ENCODE data around the gene NSUN7. TPM values are rescaled to one million over a fixed set of nuclear protein-coding genes. Genes with fewer than 3 reads are reported as not detected.
"Not testable (repeated sequence)": the region's sequence is repeated elsewhere in the genome, so short reads cannot be mapped to it uniquely, and the experiment has no call there.

The NSUN7 gene
- not detected in 2 replicates for total RNA-seq (2014; rRNA removed; shearing (Covaris generic))

- DNase-seq (ENCODE audit: low spot score), result no peak
These were observed at the start of gene NSUN7 for GRCh38 chr4:40749717-40750460. TSS of gene NSUN7 (plus strand) at chr4:40749955. CDS start at chr4:40750694, 739 bp downstream.

DNA sequence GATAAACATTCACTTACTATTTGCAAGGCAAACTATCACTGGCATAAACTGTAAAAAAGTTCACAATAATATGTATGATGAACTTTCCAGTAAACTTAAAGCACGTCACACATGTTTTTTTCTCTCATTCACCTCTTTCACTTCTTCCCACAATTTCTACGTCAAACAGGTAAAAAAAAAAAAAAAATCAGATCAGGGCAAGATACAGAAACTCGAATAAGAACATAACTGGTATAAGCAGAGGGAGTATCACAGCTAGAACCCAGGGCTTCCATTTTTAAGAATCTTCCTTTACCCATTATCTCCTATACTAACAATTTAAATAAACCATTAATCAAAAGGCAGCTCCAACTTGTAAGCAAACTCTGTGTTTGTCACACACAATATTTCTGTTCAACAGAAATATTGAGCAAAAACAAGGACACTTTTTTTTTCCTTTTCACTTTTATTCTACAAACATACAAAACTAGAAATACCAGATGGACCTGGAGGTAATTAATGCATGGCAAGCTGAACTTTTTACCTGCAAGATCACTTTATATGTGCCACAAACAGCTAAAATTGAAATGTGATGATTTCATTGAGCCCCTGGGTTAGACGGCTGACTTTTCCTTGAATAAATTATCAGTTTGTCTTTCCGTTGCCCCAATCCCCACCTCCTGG is 47.5 kb upstream of the NSUN7 start:
- no peak for DNase-seq (ENCODE audit: low spot score)

DNA sequence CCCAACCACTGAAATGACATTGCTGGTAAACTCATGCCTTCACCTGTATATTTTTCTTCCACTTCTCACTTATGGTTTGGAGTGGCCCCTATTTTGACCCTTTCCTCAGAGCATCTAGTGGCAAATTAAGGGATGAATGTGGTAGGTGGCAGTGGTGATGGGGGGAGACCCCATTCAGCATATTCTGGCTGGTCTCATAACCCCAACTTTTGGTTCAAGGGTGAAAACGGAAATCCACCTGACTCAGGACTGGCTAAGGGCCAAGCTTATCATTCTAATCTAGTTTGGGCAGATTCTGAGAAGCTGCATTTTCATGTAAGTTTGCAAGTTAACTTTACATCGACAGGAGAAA is 47.0 kb upstream of the NSUN7 start:
- DNase-seq (ENCODE audit: low spot score), result no peak

DNA sequence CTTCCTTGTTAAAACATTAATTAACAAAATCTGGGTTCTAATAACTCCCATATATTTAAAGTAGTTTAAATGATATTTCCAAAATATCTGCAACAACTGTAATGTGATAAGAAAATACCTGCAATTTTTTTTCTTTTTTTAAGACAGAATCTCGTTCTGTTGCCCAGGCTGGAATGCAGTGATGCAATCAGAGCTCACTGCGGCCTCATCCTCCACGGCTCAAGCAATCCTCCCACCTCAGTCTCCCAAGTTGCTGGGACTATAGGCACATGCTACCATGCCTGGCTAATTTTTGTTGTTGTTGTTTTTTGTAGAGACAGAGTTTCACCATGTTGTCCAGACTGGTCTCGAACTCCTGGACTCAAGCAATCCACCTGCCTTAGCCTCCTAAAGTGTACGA is 45.7 kb upstream of the NSUN7 start:
- DNase-seq (ENCODE audit: low spot score), result no peak

GRCh38 chr4:40710484-40711254 is 39.1 kb upstream of the NSUN7 start:
- DNase-seq (ENCODE audit: low spot score), result no peak

- DNase-seq (ENCODE audit: low spot score), result not testable (repeated sequence)
These were observed 36.8 kb upstream of the NSUN7 start for GRCh38 chr4:40713001-40713400.

GRCh38 chr4:40713798-40714197 is 36.0 kb upstream of the NSUN7 start:
- DNase-seq (ENCODE audit: low spot score), result no peak

DNA sequence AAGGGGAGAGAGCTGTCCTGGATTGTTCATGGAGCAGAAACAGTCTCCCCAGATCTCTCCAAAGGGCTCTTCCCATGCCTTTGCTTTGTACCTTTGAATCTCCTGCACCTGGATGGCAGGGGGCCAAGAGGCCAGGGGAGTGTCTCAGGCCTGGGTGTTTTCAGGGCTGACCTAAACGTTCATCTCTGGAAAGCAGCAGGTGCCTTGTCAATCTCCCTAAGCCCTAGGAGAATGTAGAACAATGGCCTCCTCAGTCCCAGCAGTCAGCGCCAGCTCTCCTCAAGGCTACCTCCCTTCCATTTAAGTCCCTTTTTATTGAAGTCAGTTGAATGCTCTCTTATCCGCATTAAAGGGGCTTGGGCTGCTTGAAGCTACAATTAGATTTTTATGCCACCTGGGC is 31.2 kb upstream of the NSUN7 start:
- DNase-seq (ENCODE audit: low spot score), result no peak

- DNase-seq (ENCODE audit: low spot score), result peak; percentile 76
These were observed 30.6 kb upstream of the NSUN7 start for GRCh38 chr4:40719008-40719623.

- DNase-seq (ENCODE audit: low spot score), result no peak
These were observed 29.4 kb upstream of the NSUN7 start for GRCh38 chr4:40720351-40720750.

- no peak for DNase-seq (ENCODE audit: low spot score)
These were observed 28.8 kb upstream of the NSUN7 start for GRCh38 chr4:40720916-40721315.

DNA sequence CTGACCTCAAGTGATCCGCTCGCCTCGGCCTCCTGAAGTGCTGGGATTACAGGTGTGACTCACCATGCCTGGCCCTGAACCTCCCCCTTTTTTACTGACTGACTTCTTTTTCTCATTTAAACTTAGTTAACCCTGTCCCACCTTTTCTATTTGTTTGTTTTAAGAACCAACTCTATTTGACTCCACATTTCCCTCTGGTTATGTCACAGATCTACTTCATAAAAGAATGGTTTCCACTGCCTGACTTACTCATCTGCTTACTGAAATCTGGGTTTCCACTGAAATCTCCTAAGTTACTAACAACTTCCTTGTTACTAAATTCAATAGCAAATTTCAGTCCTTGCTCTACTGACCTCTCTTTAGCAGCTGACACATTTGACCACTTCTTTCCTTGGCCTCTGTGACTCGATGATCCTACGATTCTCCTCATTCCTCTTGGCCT is 28.0 kb upstream of the NSUN7 start:
- DNase-seq (ENCODE audit: low spot score), result peak; percentile 44

- DNase-seq (ENCODE audit: low spot score), result no peak
These were observed 27.1 kb upstream of the NSUN7 start for GRCh38 chr4:40722576-40723161.

DNA sequence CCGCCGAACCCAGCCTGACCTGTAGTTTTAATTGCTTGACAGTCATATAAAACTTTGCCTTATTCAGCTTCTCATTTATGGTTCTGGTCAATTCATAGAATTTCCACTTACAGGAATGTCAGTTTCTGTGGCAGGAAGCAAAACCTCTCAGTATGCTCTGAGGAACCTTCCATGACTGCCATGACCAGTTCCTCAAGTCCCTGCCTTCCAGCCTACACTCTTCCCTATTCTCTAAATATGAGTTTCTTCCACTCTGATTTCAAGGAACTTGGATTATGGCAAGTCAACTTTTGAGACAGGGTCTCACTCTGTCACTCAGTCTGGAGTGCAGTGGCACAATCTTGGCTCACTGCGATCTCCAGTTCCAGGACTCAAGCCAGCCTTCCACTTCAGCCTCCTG is 26.0 kb upstream of the NSUN7 start:
- no peak for DNase-seq (ENCODE audit: low spot score)

GRCh38 chr4:40728333-40728732 is 21.4 kb upstream of the NSUN7 start:
- DNase-seq (ENCODE audit: low spot score), result no peak

- DNase-seq (ENCODE audit: low spot score), result no peak
These were observed 20.2 kb upstream of the NSUN7 start for GRCh38 chr4:40729555-40729954.

GRCh38 chr4:40730091-40730679 is 19.6 kb upstream of the NSUN7 start:
- DNase-seq (ENCODE audit: low spot score), result no peak

DNA sequence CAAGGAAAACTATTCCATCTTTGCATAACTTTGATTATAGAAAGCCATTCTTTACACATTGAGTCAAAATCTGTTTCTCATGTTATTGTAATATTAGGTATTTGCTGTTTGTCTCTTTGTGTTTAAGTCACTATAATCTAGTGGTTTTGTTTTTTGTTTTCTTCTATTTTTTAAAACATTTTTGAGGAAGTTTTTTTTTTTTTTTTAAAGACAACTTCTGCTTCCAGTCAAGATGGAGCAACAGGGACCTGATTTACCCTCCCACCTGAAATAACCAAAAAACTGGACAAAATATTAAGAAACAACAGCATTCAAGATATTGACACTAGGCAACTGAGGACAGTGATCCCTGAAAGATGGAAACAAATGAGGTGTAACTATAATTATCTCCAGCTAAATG is 18.4 kb upstream of the NSUN7 start:
- DNase-seq (ENCODE audit: low spot score), result no peak

DNA sequence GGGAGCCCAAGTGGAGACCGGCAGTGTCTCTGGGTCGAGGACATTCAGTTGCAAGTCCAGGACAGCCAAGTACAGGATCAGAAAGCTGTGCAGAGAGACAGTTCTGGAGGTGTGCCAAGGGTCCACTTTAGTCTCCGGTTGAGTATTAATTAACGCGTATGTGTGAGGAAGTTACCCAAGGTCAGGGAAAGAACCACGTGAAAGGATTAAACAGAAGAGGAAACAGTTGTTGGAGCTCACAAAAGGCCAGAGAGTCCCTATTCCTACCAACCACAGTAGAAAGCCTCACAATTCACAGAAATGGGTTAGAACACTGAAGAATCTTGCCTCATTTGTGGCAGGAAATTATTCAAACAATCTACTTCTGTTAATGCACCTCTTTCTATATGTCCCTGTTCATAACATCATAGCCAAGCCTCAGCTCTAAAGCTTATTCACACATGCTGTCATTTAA is 17.9 kb upstream of the NSUN7 start:
- DNase-seq (ENCODE audit: low spot score), result no peak

- DNase-seq (ENCODE audit: low spot score), result no peak
These were observed 16.0 kb upstream of the NSUN7 start for GRCh38 chr4:40733752-40734151.

GRCh38 chr4:40734497-40734896 is 15.3 kb upstream of the NSUN7 start:
- no peak for DNase-seq (ENCODE audit: low spot score)

Measured in H4 (cell line).